ENCODE data around the gene NLE1.
"Not testable (repeated sequence)": the region's sequence is repeated elsewhere in the genome, so short reads cannot be mapped to it uniquely, and the experiment has no call there.

NLE1 gene

GRCh38 chr17:35127751-35128514 is 14.2 kb downstream of the NLE1 start:
- no peak for DNase-seq

GRCh38 chr17:35121315-35121714 is 20.8 kb downstream of the NLE1 start, which contains the start of gene FNDC8:
Gene FNDC8 (plus strand): TSS chr17:35121615. CDS start chr17:35121694, 79 bp downstream.
- no peak for DNase-seq

- peak; percentile 86 for DNase-seq
Measured at GRCh38 chr17:35119370-35120165, 22.5 kb downstream of the NLE1 start, which contains the start of gene RAD51D. Gene RAD51D (minus strand): TSS chr17:35119860. CDS start chr17:35119613, 247 bp downstream.

- peak; percentile 45 for DNase-seq
Measured at GRCh38 chr17:35117984-35118383, 24.1 kb downstream of the NLE1 start.

GRCh38 chr17:35116845-35117244 is 25.3 kb downstream of the NLE1 start:
- no peak for DNase-seq

- not testable (repeated sequence) for DNase-seq
Measured at GRCh38 chr17:35110791-35111190, 31.3 kb downstream of the NLE1 start.

- no peak for DNase-seq
Measured at GRCh38 chr17:35104844-35105450, 37.2 kb downstream of the NLE1 start.

GRCh38 chr17:35103271-35103670 is 38.8 kb downstream of the NLE1 start:
- no peak for DNase-seq

- no peak for DNase-seq
Measured at GRCh38 chr17:35101725-35102124, 40.4 kb downstream of the NLE1 start.

- DNase-seq, result no peak
Measured at GRCh38 chr17:35101036-35101435, 41.1 kb downstream of the NLE1 start.

GRCh38 chr17:35099908-35100307 is 42.2 kb downstream of the NLE1 start:
- no peak for DNase-seq

- no peak for DNase-seq
Measured at GRCh38 chr17:35097776-35098175, 44.3 kb downstream of the NLE1 start.

GRCh38 chr17:35095741-35096140 is 46.4 kb downstream of the NLE1 start:
- no peak for DNase-seq

GRCh38 chr17:35094902-35095301 is 47.2 kb downstream of the NLE1 start:
- no peak for DNase-seq

- not testable (repeated sequence) for DNase-seq
Measured at GRCh38 chr17:35090707-35091106, 51.4 kb downstream of the NLE1 start.

- DNase-seq, result no peak
Measured at GRCh38 chr17:35089586-35090296, 52.4 kb downstream of the NLE1 start.

GRCh38 chr17:35088881-35089585 is 53.1 kb downstream of the NLE1 start:
- DNase-seq, result peak; percentile 93

GRCh38 chr17:35088356-35088880 is 53.7 kb downstream of the NLE1 start:
- no peak for DNase-seq

- DNase-seq, result peak; percentile 43
Measured at GRCh38 chr17:35087731-35088355, 54.3 kb downstream of the NLE1 start.

- DNase-seq, result no peak
Measured at GRCh38 chr17:35086931-35087573, 55.1 kb downstream of the NLE1 start.

GRCh38 chr17:35086164-35086563 is 55.9 kb downstream of the NLE1 start:
- DNase-seq, result no peak

All from CD4-positive, alpha-beta T cell treated with Interleukin-12 subunit alpha and Interleukin-12 subunit beta, for 1 hour (primary cell).